GM19324 (cell line): ENCODE data around the gene SRP19.
"Not testable (repeated sequence)": the region's sequence is repeated elsewhere in the genome, so short reads cannot be mapped to it uniquely, and the experiment has no call there.

Source experiments
- ATAC-seq: cut with Tn5 transposase; IDR thresholded peaks from one replicate; pipeline ENCODE4 v1.9.1; 2021; ENCODE audit warnings: mild to moderate bottlenecking, moderate library complexity; ENCODE audit not compliant: unreplicated experiment, low FRiP score

Gene SRP19

GRCh38 chr5:112867411-112867810, 6.3 kb downstream of the SRP19 start:
- ATAC-seq, result no peak

GRCh38 chr5:112869948-112870347, 8.9 kb downstream of the SRP19 start:
- peak; percentile 72 for ATAC-seq

GRCh38 chr5:112870966-112871365, 9.9 kb downstream of the SRP19 start:
- no peak for ATAC-seq

- ATAC-seq, result no peak
Observed at GRCh38 chr5:112876362-112876761, 15.3 kb downstream of the SRP19 start.

- no peak for ATAC-seq
Observed at GRCh38 chr5:112878101-112878500, 17.0 kb downstream of the SRP19 start.

GRCh38 chr5:112878760-112879159, 17.7 kb downstream of the SRP19 start:
- no peak for ATAC-seq

- ATAC-seq, result no peak
Observed at GRCh38 chr5:112880219-112880964, 19.3 kb downstream of the SRP19 start.

- ATAC-seq, result no peak
Observed at GRCh38 chr5:112883192-112883591, 22.1 kb downstream of the SRP19 start.

GRCh38 chr5:112885001-112885400, 23.9 kb downstream of the SRP19 start:
- ATAC-seq, result no peak

- ATAC-seq, result no peak
Observed at GRCh38 chr5:112886975-112887374, 25.9 kb downstream of the SRP19 start.

GRCh38 chr5:112892066-112892465, 31.0 kb downstream of the SRP19 start:
- ATAC-seq, result not testable (repeated sequence)

- ATAC-seq, result no peak
Observed at GRCh38 chr5:112892776-112893175, 31.7 kb downstream of the SRP19 start.

- no peak for ATAC-seq
Observed at GRCh38 chr5:112895682-112896081, 34.6 kb downstream of the SRP19 start.

- ATAC-seq, result no peak
Observed at GRCh38 chr5:112902561-112902960, 41.5 kb downstream of the SRP19 start.

GRCh38 chr5:112904996-112905395, 43.9 kb downstream of the SRP19 start:
- ATAC-seq, result not testable (repeated sequence)

- no peak for ATAC-seq
Observed at GRCh38 chr5:112906637-112907036, 45.5 kb downstream of the SRP19 start.

- no peak for ATAC-seq
Observed at GRCh38 chr5:112907166-112907631, 46.1 kb downstream of the SRP19 start.

GRCh38 chr5:112908854-112909253, 47.8 kb downstream of the SRP19 start:
- no peak for ATAC-seq

GRCh38 chr5:112910529-112910928, 49.4 kb downstream of the SRP19 start:
- no peak for ATAC-seq

GRCh38 chr5:112914584-112914983, 53.5 kb downstream of the SRP19 start:
- no peak for ATAC-seq

- no peak for ATAC-seq
Observed at GRCh38 chr5:112915831-112916230, 54.7 kb downstream of the SRP19 start.

- ATAC-seq, result no peak
Observed at GRCh38 chr5:112917453-112917995, 56.4 kb downstream of the SRP19 start.
